NCI-H1930 (cell line): Measurements from ENCODE around the gene MGA.

Source experiments
- DNase-seq, 2 experiments: peaks; one replicate each; lab custom pipeline; 2025; lab: John Stamatoyannopoulos, UW

The MGA gene

GRCh38 chr15:41660235-41661077, at the start of gene MGA:
Gene MGA (plus strand): TSS chr15:41660405.
- DNase-seq: peak; percentile 78 to 87

GRCh38 chr15:41620536-41621199, 39.5 kb upstream of the MGA start:
- DNase-seq: no peak

- DNase-seq: peak; percentile 82
These were observed 38.7 kb upstream of the MGA start for GRCh38 chr15:41621200-41622193.

- DNase-seq: no peak
These were observed 37.3 kb upstream of the MGA start for GRCh38 chr15:41622901-41623300.

- no peak for DNase-seq
These were observed 33.0 kb upstream of the MGA start for GRCh38 chr15:41627203-41627602.

GRCh38 chr15:41629463-41629862, 30.7 kb upstream of the MGA start:
- no peak for DNase-seq

GRCh38 chr15:41629883-41630282, 30.3 kb upstream of the MGA start:
- DNase-seq: no peak

- no peak for DNase-seq
These were observed 29.5 kb upstream of the MGA start for GRCh38 chr15:41630616-41631217.

- no peak for DNase-seq
These were observed 28.2 kb upstream of the MGA start for GRCh38 chr15:41631880-41632470.

GRCh38 chr15:41633609-41634008, 26.6 kb upstream of the MGA start:
- no peak for DNase-seq

GRCh38 chr15:41634072-41634626, 26.1 kb upstream of the MGA start:
- DNase-seq: no peak

- DNase-seq: no peak
These were observed 23.1 kb upstream of the MGA start for GRCh38 chr15:41637086-41637485.

GRCh38 chr15:41640985-41641384, 19.2 kb upstream of the MGA start:
- DNase-seq: no peak

- no peak for DNase-seq
These were observed 12.9 kb upstream of the MGA start for GRCh38 chr15:41647262-41647661.

- DNase-seq: no peak
These were observed 12.1 kb upstream of the MGA start for GRCh38 chr15:41648097-41648496.

GRCh38 chr15:41648770-41649169, 11.4 kb upstream of the MGA start:
- no peak for DNase-seq

GRCh38 chr15:41650806-41651205, 9.4 kb upstream of the MGA start:
- no peak for DNase-seq

- DNase-seq: no peak
These were observed 8.8 kb upstream of the MGA start for GRCh38 chr15:41651373-41651772.

- DNase-seq: no peak
These were observed 6.4 kb upstream of the MGA start for GRCh38 chr15:41653760-41654159.

- no peak for DNase-seq
These were observed 4.5 kb upstream of the MGA start for GRCh38 chr15:41655716-41656115.

GRCh38 chr15:41656188-41656587, 4.0 kb upstream of the MGA start:
- no peak for DNase-seq
